Liver (tissue), 9 donors: ENCODE data around the gene ACIN1. TPM values are rescaled to one million over a fixed set of nuclear protein-coding genes. Genes with fewer than 3 reads are reported as not detected.

ENCODE experiments used
- DNase-seq: peaks from one replicate; pipeline ENCODE4 v3.0.0-alpha.2; 2017; ENCODE audit warnings: low spot score
- H3K27ac ChIP-seq, 2 donors: one replicate each; pipeline ENCODE4 v1.7.0; 2013; ENCODE audit warnings: inconsistent platforms in 2 of 2, low read length in 2 of 2, control low read depth in 1 of 2, low read depth in 1 of 2, mild to moderate bottlenecking in 1 of 2
- H3K27me3 ChIP-seq, 4 donors: one replicate each; pipeline versions ENCODE4 v1.6.1 to v1.7.0; 2013; ENCODE audit warnings: low read length in 3 of 4, inconsistent platforms in 1 of 4, mild to moderate bottlenecking in 1 of 4, moderate library complexity in 1 of 4; ENCODE audit not compliant: control insufficient read depth in 4 of 4, insufficient read depth in 4 of 4
- H3K36me3 ChIP-seq, 4 donors: one replicate each; pipeline versions ENCODE4 v1.6.1 to v1.7.0; 2013; ENCODE audit warnings: low read length in 3 of 4, mild to moderate bottlenecking in 3 of 4, low read depth in 1 of 4, moderate library complexity in 1 of 4; ENCODE audit not compliant: control insufficient read depth in 4 of 4, insufficient read depth in 3 of 4
- H3K4me1 ChIP-seq, 4 donors: one replicate each; pipeline versions ENCODE4 v1.6.1 to v1.7.0; 2013; ENCODE audit warnings: low read length in 3 of 4, mild to moderate bottlenecking in 3 of 4, moderate library complexity in 1 of 4; ENCODE audit not compliant: control insufficient read depth in 4 of 4, insufficient read depth in 4 of 4
- H3K4me3 ChIP-seq, 3 donors: one replicate each; pipeline versions ENCODE4 v1.6.1 to v1.7.0; 2013; ENCODE audit warnings: low read length in 3 of 3, control low read depth in 1 of 3, low read depth in 1 of 3, mild to moderate bottlenecking in 1 of 3
- H3K9ac ChIP-seq, 2 donors: one replicate each; pipeline ENCODE4 v1.7.0; 2013; ENCODE audit warnings: low read length in 2 of 2, mild to moderate bottlenecking in 2 of 2, moderate library complexity in 2 of 2, control low read depth in 1 of 2, low read depth in 1 of 2
- H3K9me3 ChIP-seq, 4 donors: one replicate each; pipeline versions ENCODE4 v1.6.1 to v1.7.0; 2013; ENCODE audit warnings: low read length in 3 of 4; ENCODE audit not compliant: control insufficient read depth in 4 of 4
- EGR1 ChIP-seq, 2 donors: IDR thresholded peaks; 2 replicates each; pipeline ENCODE4 v1.6.1; 2016 to 2018; ENCODE audit warnings: antibody characterized with exemption in 2 of 2, low read depth in 2 of 2
- FOXA1 ChIP-seq: IDR thresholded peaks from 2 replicates; pipeline ENCODE4 v1.6.1; 2016; ENCODE audit warnings: antibody characterized with exemption
- FOXA2 ChIP-seq: IDR thresholded peaks from 2 replicates; pipeline ENCODE4 v1.6.1; 2016; ENCODE audit warnings: antibody characterized with exemption
- HNF4A ChIP-seq, 2 donors: conservative IDR thresholded peaks; 2 replicates each; pipeline ENCODE4 v1.6.1; 2016; ENCODE audit warnings: antibody characterized with exemption in 2 of 2, mild to moderate bottlenecking in 2 of 2
- JUND ChIP-seq, 2 donors: IDR thresholded peaks; 2 replicates each; pipeline ENCODE4 v1.6.1; 2016; ENCODE audit warnings: antibody characterized with exemption in 2 of 2
- RAD21 ChIP-seq, 2 donors: IDR thresholded peaks; 2 replicates each; pipeline ENCODE4 v1.6.1; 2016; ENCODE audit warnings: antibody characterized with exemption in 2 of 2, mild to moderate bottlenecking in 2 of 2
- RXRA ChIP-seq, 2 donors: IDR thresholded peaks; 2 replicates each; pipeline ENCODE4 v1.6.1; 2017 to 2018; ENCODE audit warnings: antibody characterized with exemption in 2 of 2, mild to moderate bottlenecking in 1 of 2
- SP1 ChIP-seq: IDR thresholded peaks from 2 replicates; pipeline ENCODE4 v1.6.1; 2018; ENCODE audit warnings: antibody characterized with exemption, mild to moderate bottlenecking
- TAF1 ChIP-seq: conservative IDR thresholded peaks from 2 replicates; pipeline ENCODE4 v1.6.1; 2016; ENCODE audit warnings: antibody characterized with exemption, mild to moderate bottlenecking
- WGBS: extraction: QIAGEN DNeasy Blood & Tissue Kit; methylation state at CpG from one replicate; pipeline ENCODE4 v1.1.7; 2013; 5-methylcytosine and 5-hydroxymethylcytosine counted together
- polyA plus RNA-seq, 2 donors: library from polyadenylated mRNA; stranded (reverse) in 1 of 2; unstranded in 1 of 2; fragments of 200-250 nt in 1 of 2; fragments of >200 nt in 1 of 2; fragmentation: Nextera tagmentation in 1 of 2; extraction: Ambion mirVana in 1 of 2; gene quantifications; one replicate each; pipeline versions ENCODE4 v1.2.1 to v1.2.3, GENCODE V29; 2013 to 2015
- total RNA-seq, 2 donors: library from RNA; depleted of rRNA; stranded (reverse); fragments of >200 nt; gene quantifications; one replicate each; pipeline ENCODE4 v1.2.3, GENCODE V29; 2014
- TF ChIP-seq, protein P1 (sequence below): fragments of 150-350 bp; IDR thresholded peaks from 2 replicates; pipeline ENCODE4 v1.5.1; 2017; ENCODE audit warnings: improper control_type of control experiment, low read depth, low read length; ENCODE audit not compliant: missing input control
- donor health status: healthy.
- donor health status: healthy.
- donor health status: healthy.
- donor health status: healthy.
- donor health status: healthy.

The ACIN1 gene
- total and polyA plus RNA-seq, 4 donors = 8.1 to 50.6 (median 37.1) TPM

DNA sequence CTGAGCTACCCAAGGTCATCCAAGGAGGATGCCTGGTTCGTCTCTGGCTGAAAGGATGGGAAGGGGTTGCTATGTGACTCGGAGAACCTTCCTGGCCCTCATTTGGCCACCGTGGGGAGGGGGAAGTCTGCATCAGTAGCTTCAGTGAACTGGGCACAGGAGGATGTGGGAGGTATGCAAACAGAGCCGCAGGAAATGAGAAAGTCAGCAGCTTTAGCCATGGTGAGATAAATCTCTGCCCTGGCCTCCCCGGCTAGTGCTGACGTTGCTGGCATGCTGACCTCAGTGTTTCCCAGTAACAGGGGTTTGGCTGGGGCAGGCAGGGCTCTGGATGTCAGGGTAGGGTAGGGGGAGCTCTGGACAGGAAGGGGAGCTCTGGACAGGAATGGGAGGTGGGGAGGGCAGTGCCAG, 26.4 kb upstream of the ACIN1 start:
- H3K27me3 ChIP-seq = no peaks in the 10 kb centered on the region
- H3K9me3 ChIP-seq = no peaks in the 10 kb centered on the region
- peaks cover 0 to 5% (median 2%) of the 10 kb centered on the region in 4 donors for H3K4me1 ChIP-seq
- no peak for DNase-seq
- no peak for TF ChIP-seq RAD21 (IDR thresholded peaks at IDR 0.05)
- no peak for TF ChIP-seq FOXA1
- TF ChIP-seq SP1 = peak; percentile 14
- no peak overlapping the region for H3K4me3 ChIP-seq
- 41% methylated on average over 6 of the region's 6 CpGs for WGBS
- no peaks in the 10 kb centered on the region for H3K36me3 ChIP-seq
- no peak overlapping the region for H3K27ac ChIP-seq
- no peak overlapping the region for H3K9ac ChIP-seq

DNA sequence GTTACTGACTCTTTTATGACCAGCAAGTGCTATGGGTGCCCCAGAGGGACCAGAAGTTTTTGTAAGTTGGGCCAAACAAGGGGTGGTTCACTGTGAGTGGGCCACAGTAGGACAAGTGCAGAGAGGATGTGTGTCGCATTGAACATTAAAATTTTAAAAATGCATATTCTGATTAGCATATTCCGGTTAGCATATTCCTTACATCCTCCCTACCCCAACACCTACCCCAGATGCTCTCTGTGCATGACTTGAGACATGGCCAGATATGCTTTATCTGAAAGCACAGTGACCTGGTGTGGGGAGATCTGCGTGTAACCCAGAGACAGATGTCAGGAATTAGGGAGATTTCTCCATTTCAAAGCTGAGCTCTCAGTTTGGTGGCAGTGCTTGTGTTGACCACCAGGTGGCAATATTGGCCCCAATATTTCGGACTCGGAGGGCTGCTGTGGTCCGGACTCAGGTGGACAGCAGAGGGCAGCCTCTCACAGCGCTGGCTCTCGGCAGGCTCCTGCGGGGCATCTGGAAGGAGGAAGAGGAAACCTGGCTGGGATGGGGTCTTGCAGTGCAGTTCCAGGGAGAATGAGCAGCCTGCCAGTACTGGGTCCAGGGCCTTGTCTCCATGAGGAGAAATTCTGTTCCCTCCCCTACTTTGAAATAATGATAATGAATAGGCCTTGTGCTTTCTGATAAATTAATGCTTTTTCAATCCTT, 25.8 kb upstream of the ACIN1 start:
- H3K4me1 ChIP-seq = peaks cover 0 to 5% (median 2%) of the 10 kb centered on the region in 4 donors
- H3K4me3 ChIP-seq = no peak overlapping the region
- no peak for TF ChIP-seq JUND (IDR thresholded peaks at IDR 0.05)
- TF ChIP-seq FOXA2 = no peak
- peak; percentile 100 for TF ChIP-seq RAD21 (IDR thresholded peaks at IDR 0.05)
- no peak for TF ChIP-seq TAF1
- TF ChIP-seq, protein P1, sequence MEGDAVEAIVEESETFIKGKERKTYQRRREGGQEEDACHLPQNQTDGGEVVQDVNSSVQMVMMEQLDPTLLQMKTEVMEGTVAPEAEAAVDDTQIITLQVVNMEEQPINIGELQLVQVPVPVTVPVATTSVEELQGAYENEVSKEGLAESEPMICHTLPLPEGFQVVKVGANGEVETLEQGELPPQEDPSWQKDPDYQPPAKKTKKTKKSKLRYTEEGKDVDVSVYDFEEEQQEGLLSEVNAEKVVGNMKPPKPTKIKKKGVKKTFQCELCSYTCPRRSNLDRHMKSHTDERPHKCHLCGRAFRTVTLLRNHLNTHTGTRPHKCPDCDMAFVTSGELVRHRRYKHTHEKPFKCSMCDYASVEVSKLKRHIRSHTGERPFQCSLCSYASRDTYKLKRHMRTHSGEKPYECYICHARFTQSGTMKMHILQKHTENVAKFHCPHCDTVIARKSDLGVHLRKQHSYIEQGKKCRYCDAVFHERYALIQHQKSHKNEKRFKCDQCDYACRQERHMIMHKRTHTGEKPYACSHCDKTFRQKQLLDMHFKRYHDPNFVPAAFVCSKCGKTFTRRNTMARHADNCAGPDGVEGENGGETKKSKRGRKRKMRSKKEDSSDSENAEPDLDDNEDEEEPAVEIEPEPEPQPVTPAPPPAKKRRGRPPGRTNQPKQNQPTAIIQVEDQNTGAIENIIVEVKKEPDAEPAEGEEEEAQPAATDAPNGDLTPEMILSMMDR = peak; percentile 100
- DNase-seq = peak; percentile 85
- no peaks in the 10 kb centered on the region for H3K9me3 ChIP-seq
- H3K36me3 ChIP-seq = no peaks in the 10 kb centered on the region
- no peak overlapping the region for H3K27ac ChIP-seq
- H3K9ac ChIP-seq = no peak overlapping the region
- 19% methylated on average over 9 of the region's 9 CpGs for WGBS
- no peaks in the 10 kb centered on the region for H3K27me3 ChIP-seq

DNA sequence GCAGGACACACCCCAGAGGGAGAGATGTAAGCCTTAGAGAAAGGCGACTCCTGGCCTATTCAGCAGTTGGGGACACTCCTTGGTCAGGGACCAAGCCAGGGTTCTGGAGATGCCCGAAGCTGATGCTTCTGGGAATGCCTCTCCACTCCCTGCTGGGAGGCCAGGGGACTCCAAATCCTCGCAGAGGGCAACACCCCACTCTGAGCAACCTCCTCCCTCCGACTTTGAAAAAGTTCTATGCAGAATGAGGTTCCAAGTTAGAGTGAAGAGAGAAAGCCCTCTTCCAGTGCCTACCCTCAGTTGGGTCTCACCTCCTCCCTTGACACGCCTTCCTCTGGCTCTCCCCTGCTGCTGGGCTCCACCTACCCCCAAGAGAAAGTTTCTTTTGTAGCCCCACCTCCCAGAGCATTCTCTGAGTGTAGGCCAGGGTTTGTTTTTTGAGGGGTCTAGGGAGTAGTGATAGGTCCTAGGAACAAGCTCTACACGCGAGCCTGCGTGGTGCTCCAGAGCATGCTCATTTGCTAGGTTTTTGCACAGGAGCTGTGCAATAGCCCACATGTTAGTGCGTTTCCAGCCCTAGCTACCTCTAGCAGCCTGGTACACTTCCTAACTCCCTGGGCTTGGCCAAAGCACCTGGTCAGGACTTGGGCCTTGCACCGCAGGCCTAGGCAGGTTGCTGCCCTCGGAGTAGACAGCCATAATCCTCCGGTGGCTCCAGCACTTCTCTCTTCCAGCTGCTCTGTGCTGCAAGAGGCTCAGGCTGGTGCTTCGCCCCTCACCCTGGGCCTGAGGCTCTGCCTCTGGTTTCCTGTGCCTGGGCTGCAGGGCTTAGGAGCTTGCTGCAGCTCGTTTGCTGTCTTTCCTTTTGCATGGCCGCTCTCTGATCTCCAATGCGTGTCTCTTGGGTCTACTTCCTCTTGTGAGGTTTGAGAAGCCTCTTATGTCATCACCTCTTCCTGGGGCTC, 24.7 kb upstream of the ACIN1 start:
- 79% methylated on average over 16 of the region's 16 CpGs for WGBS
- H3K4me1 ChIP-seq = peaks cover 0 to 5% (median 2%) of the 10 kb centered on the region in 4 donors
- H3K9ac ChIP-seq = no peak overlapping the region
- H3K27ac ChIP-seq = no peak overlapping the region
- no peak for DNase-seq
- no peaks in the 10 kb centered on the region for H3K9me3 ChIP-seq
- H3K27me3 ChIP-seq = no peaks in the 10 kb centered on the region
- no peaks in the 10 kb centered on the region for H3K36me3 ChIP-seq
- no peak for TF ChIP-seq EGR1 (IDR thresholded peaks at IDR 0.05; ENCODE audit: low read depth in 2 of 2)
- no peak for TF ChIP-seq HNF4A (conservative IDR thresholded peaks at IDR 0.05)
- TF ChIP-seq RXRA (IDR thresholded peaks at IDR 0.05) = no peak
- H3K4me3 ChIP-seq = no peak overlapping the region
